HFF-Myc (cell line): Measurements from ENCODE around the gene DEPDC1.
"Not testable (repeated sequence)": the region's sequence is repeated elsewhere in the genome, so short reads cannot be mapped to it uniquely, and the experiment has no call there.

Source experiments
- DNase-seq: peaks from one replicate; pipeline ENCODE4 v3.0.0-alpha.2; 2011; ENCODE audit warnings: low read depth; ENCODE audit errors: extremely low read depth
- H3K4me3 ChIP-seq: replicated peaks from 2 replicates; pipeline ENCODE4 v1.5.1; 2011; ENCODE audit warnings: low read depth, mild to moderate bottlenecking, control low read depth, low read length
- CTCF ChIP-seq: IDR thresholded peaks from 2 replicates; pipeline ENCODE4 v1.5.1; 2012; ENCODE audit warnings: mild to moderate bottlenecking, low read depth, low read length, control low read depth; ENCODE audit errors: missing control alignments

The DEPDC1 gene

GRCh38 chr1:68478662-68479061 lies 18.2 kb downstream of the DEPDC1 start:
- TF ChIP-seq CTCF, result no peak
- DNase-seq, result no peak
- H3K4me3 ChIP-seq, result no peak overlapping the region

- not testable (repeated sequence) for DNase-seq, H3K4me3 ChIP-seq
These were observed 20.3 kb downstream of the DEPDC1 start for GRCh38 chr1:68476626-68477025.

GRCh38 chr1:68473060-68473459 lies 23.8 kb downstream of the DEPDC1 start:
- DNase-seq, result no peak
- TF ChIP-seq CTCF, result no peak

DNA sequence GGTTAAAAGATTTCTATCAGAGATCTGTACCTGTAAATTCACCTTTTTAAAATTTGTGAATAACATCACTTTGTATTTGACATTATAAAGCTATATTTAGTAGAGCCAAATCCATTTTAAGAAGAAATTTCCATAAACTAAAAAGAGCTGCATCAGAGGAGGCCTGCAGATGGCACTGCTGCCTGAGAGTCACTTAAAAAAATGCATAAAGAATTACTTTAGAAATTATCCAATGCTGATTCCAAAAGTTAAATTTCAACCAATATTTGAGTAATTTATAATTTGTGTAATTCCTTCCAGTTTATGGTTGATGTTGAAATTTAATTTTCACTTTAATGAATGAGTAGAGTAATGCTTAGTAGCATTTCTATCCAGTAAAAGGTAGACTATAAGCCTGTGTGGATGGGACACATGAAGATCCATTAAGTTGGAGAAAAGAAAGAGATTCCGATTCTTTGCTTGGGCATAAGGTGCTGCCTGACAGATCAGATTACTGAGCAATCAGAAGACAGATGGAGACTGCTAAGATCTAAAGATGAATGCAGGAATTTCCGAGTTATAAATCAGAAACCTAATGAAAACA lies 26.4 kb downstream of the DEPDC1 start:
- TF ChIP-seq CTCF, result peak; percentile 64
- H3K4me3 ChIP-seq, result no peak overlapping the region
- no peak for DNase-seq

More at GRCh38 chr1:68473060-68473459, 23.8 kb downstream of the DEPDC1 start:
- H3K4me3 ChIP-seq, result no peak overlapping the region

DNA sequence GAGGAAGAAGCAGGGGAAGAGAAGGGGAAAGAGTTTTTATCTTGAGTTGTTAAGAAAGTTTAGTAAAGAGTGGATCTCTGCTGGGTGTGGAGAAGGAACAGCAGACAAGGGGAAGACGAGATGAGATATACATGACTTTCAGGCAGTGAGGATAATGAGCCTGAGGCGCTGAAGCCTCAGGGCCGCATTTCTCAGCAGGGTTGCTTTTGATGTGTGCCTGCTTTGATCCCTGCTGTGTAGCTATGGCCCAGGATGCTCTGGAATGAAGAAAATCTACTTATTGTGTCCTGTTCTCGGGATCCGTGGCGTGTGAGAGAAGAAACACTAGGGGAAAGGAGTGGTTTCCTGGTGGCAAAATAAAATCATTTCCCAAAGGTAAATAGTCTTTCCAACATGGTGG lies 32.0 kb downstream of the DEPDC1 start:
- TF ChIP-seq CTCF, result no peak
- DNase-seq, result no peak
- no peak overlapping the region for H3K4me3 ChIP-seq

DNA sequence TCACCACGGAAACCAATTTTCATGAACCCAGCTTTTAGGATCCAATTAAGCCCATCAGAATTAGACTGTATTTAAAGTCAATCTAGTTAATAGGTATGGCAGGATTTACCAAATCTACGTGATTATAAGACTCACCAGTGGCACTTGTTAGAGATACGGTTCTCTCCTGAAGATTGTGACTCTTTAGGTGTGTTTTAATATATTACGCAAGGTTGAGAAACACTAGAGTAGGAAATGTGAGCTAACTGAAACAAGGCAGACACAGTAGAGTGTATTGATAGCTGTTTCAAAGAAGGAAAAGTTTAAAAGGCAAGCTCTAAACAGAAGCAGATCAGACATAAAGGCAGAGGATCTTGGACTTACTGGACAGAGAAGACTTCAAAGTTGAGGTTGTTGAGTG lies 35.9 kb downstream of the DEPDC1 start:
- H3K4me3 ChIP-seq, result no peak overlapping the region
- DNase-seq, result no peak
- TF ChIP-seq CTCF, result no peak

DNA sequence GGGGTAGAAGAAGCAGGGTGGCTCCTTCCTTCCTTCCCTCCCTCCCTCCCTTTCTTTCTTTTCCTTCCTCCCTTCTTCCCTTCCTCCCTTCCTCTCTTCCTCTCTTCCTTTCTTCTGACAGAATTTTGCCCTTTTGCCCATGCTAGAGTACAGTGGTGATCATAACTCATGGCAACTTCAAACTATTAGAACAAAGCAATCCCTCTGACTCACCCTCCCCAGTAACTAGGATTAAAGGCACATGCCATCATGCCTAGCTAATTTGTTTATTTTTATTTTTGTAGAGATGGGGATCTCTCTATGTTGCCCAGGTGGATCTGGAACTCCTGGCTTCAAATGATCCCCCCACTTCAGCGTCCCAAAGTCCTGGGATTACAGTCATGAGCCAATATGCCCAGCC lies 37.1 kb downstream of the DEPDC1 start:
- TF ChIP-seq CTCF, result no peak
- H3K4me3 ChIP-seq, result no peak overlapping the region
- DNase-seq, result no peak
